CD4-positive, alpha-beta T cell treated with Interleukin-15 for 1 hour (primary cell): Measurements from ENCODE around the gene EHBP1L1.

Experiments
- DNase-seq: peaks from one replicate; pipeline ENCODE4 v3.0.0-alpha.2; 2020

Gene EHBP1L1

GRCh38 chr11:65575568-65576231 lies at the start of gene EHBP1L1:
EHBP1L1 (plus strand) TSS chr11:65576053; CDS start chr11:65576303, 250 bp downstream.
- DNase-seq: peak; percentile 86

DNA sequence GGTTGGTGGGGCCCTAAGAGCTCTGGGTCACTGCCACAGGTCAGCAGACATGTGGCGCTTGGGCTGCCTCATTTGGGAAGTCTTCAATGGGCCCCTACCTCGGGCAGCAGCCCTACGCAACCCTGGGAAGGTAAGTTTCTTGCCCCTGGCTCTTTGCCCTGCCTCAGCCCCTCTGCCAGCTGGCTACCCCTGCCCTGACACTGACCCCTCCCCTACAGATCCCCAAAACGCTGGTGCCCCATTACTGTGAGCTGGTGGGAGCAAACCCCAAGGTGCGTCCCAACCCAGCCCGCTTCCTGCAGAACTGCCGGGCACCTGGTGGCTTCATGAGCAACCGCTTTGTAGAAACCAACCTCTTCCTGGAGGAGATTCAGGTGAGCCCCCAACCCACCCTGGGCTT lies 49.1 kb upstream of the EHBP1L1 start:
- DNase-seq: no peak

- no peak for DNase-seq
Measured at GRCh38 chr11:65528819-65529350, 47.0 kb upstream of the EHBP1L1 start.

DNA sequence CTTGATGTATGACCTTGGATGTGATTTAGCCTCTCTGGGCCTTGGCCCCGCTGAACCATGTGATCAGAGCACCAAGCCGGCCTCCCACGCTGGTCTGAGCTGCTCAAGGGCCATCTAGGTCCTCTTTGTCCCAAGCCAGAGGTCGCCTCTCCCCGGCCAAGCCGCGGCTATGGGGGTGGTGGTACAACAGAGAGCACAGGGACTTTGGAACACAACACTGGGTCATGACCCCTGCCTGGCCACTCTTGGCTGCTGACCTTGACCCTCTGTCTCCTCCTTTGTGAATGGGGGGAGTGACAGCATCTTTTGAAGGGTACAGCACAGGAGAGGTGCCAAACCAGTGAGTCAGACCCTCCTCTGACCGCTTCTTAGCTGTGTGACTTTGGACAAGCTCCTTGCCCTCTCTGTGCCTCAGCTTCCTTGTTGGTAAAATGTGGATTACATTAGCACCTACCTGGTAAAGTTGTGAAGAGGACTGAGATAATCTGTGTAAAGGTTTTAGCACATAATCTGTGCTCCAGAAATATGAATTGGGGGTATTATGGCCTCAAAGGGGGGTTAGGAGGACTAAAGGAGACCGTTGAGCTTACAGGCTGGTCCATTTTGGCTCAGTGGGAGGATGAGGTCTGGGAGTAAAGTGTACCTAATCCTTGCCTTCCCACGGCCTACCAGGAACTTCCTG lies 46.2 kb upstream of the EHBP1L1 start:
- DNase-seq: no peak

DNA sequence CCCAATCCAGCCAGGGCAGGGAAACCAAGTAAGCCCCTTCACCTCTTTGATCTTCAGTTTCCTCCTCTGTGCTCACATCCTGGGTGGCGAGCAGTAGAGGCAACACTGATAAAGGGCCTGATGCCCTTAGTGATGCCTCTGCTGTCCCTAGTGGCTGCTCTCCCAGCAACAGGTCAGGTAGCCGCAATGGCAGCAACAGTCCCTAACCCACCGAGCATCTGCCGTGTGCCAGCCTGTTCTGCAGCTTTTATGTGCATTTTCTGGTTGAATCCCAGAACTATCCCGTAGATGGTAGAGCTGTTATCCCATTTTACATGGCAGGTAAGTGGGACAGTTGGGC lies 45.7 kb upstream of the EHBP1L1 start:
- no peak for DNase-seq

- no peak for DNase-seq
Measured at GRCh38 chr11:65532388-65533064, 43.3 kb upstream of the EHBP1L1 start.

- DNase-seq: no peak
Measured at GRCh38 chr11:65535102-65535501, 40.8 kb upstream of the EHBP1L1 start.

GRCh38 chr11:65536412-65537295 lies 39.2 kb upstream of the EHBP1L1 start:
- no peak for DNase-seq

DNA sequence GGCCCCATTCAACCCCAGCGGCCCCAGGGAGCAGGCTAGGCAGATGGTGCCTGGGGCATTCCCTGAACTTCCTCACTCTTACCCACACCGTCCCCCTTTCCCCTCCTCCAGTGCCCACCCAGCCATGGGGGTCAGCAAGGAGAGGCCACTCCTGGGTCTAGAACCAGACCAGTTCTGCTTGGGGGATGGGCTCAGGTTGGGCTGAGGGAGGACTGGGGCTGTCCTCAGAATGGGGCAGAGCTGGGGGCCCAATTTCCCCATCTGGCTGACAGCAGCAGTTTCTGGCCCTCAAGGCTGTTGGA lies 38.6 kb upstream of the EHBP1L1 start:
- no peak for DNase-seq

- DNase-seq: no peak
Measured at GRCh38 chr11:65537620-65538231, 38.1 kb upstream of the EHBP1L1 start.

DNA sequence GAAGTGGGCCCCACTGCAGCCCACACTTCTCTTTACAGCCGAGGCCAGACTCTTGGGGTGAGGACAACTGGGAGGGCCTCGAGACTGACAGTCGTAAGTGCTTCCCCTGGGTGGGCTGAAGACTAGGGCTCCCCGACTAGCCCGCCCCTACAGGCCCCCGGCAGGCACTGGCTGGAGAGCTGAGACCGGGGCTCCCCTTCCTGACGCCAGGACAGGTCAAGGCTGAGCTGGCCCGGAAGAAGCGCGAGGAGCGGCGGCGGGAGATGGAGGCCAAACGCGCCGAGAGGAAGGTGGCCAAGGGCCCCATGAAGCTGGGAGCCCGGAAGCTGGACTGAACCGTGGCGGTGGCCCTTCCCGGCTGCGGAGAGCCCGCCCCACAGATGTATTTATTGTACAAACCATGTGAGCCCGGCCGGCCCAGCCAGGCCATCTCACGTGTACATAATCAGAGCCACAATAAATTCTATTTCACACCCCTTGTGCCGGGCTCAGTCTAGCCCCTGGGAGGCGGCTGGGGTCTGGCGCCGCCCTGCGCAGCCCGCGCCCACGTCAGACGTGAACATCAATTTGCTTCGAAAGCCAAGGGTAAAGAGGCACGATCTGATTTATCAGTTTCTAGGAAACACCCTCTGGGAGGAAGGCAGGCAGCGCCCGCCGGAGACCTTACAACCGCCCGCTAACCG lies 37.5 kb upstream of the EHBP1L1 start:
- no peak for DNase-seq

- no peak for DNase-seq
Measured at GRCh38 chr11:65538915-65539743, 36.7 kb upstream of the EHBP1L1 start.

GRCh38 chr11:65539744-65540289 lies 36.0 kb upstream of the EHBP1L1 start:
- DNase-seq: no peak

- DNase-seq: peak; percentile 87
Measured at GRCh38 chr11:65540290-65541092, 35.4 kb upstream of the EHBP1L1 start.

GRCh38 chr11:65541093-65541982 lies 34.5 kb upstream of the EHBP1L1 start:
- no peak for DNase-seq

GRCh38 chr11:65542738-65543390 lies 33.0 kb upstream of the EHBP1L1 start:
- no peak for DNase-seq

DNA sequence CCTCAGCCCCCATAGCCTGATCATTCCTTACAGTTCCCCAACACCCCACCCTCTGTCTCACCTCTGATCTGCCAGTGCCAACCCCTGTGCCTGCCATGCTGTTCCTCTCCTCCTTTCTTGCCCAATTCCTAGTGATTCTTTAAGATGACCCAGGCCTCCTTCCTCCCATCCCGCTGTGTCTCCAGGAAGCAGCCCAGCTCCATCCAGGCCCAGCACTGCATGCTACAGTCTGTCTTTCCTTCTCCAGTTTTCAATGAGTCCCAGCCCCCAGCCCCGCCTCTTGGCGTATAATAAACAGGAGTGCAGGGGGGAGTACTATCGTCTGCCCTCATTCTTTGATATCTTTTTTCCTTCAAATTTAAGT lies 30.0 kb upstream of the EHBP1L1 start:
- no peak for DNase-seq

GRCh38 chr11:65546217-65546958 lies 29.5 kb upstream of the EHBP1L1 start:
- DNase-seq: peak; percentile 98
